K562 (cell line): Measurements from ENCODE around the gene MCAM. TPM values are rescaled to one million over a fixed set of nuclear protein-coding genes. Genes with fewer than 3 reads are reported as not detected.

Experiments used
- CCNT2 ChIP-seq: IDR thresholded peaks from 2 replicates; pipeline ENCODE4 v1.6.1; 2011; ENCODE audit warnings: borderline replicate concordance, low read depth, mild to moderate bottlenecking, moderate library complexity, mixed read lengths, low read length; ENCODE audit not compliant: insufficient read length; ENCODE audit errors: extremely low read depth
- ETV6 ChIP-seq, 3 experiments: fragments of 150-350 bp in 1 of 3; sonication (generic) in 1 of 3; formaldehyde crosslinking in 1 of 3; IDR thresholded peaks; 2 replicates each; pipeline versions ENCODE4 v1.6.1 to v1.8.0; 2014 to 2022; ENCODE audit warnings: borderline replicate concordance in 2 of 3, low read depth in 2 of 3, antibody characterized with exemption in 1 of 3, low read length in 1 of 3, mild to moderate bottlenecking in 1 of 3, missing genetic modification reagents in 1 of 3
- FOXP4 ChIP-seq: sonication (generic); formaldehyde crosslinking; IDR thresholded peaks from 2 replicates; pipeline ENCODE4 v1.8.0; 2022; ENCODE audit warnings: mild to moderate bottlenecking, missing genetic modification reagents, borderline replicate concordance
- GTF2F1 ChIP-seq: IDR thresholded peaks from 2 replicates; pipeline ENCODE4 v1.6.1; 2011; ENCODE audit warnings: low read depth, low read length, improper control_type of control experiment
- HIVEP1 ChIP-seq: fragments of 250-450 bp; sonication (Bioruptor Pico); IDR thresholded peaks from 2 replicates; pipeline ENCODE4 v1.4.0; 2020; ENCODE audit warnings: mild to moderate bottlenecking
- MYC ChIP-seq, 2 experiments: fragments of 250-450 bp in 1 of 2; sonication (Bioruptor Pico) in 1 of 2; IDR thresholded peaks; 2 replicates each; pipeline versions ENCODE4 v1.5.1 to v1.6.1; 2012 to 2021; ENCODE audit warnings: low read depth in 2 of 2, borderline replicate concordance in 1 of 2, improper control_type of control experiment in 1 of 2, low read length in 1 of 2, mild to moderate bottlenecking in 1 of 2, moderate library complexity in 1 of 2
- POLR2B ChIP-seq: fragments of 450-650 bp; IDR thresholded peaks from 2 replicates; pipeline ENCODE4 v1.6.1; 2018; ENCODE audit warnings: low read depth; ENCODE audit not compliant: partially characterized antibody
- RBBP5 ChIP-seq: fragments of 200-600 bp; sonication (generic); IDR thresholded peaks from 2 replicates; pipeline ENCODE4 v1.6.1; 2012; ENCODE audit warnings: borderline replicate concordance, mild to moderate bottlenecking, low read length, control low read depth, inconsistent platforms; ENCODE audit not compliant: insufficient read depth, poor library complexity, severe bottlenecking
- RBFOX2 ChIP-seq: fragments of 200-400 bp; formaldehyde crosslinking; IDR thresholded peaks from 2 replicates; pipeline ENCODE4 v1.6.1; 2017; ENCODE audit warnings: low read depth, mild to moderate bottlenecking, low read length, moderate library complexity
- SMAD3 ChIP-seq: fragments of 450-650 bp; formaldehyde crosslinking; conservative IDR thresholded peaks from 2 replicates; pipeline ENCODE4 v1.4.0; 2020; ENCODE audit warnings: mild to moderate bottlenecking
- SMAD4 ChIP-seq: fragments of 250-450 bp; sonication (Bioruptor Pico); conservative IDR thresholded peaks from 2 replicates; pipeline ENCODE4 v1.8.0; 2021; ENCODE audit warnings: inconsistent platforms, mild to moderate bottlenecking, moderate library complexity
- TCF15 ChIP-seq: fragments of 250-450 bp; sonication (Bioruptor Pico); IDR thresholded peaks from 2 replicates; pipeline ENCODE4 v1.8.0; 2022; ENCODE audit warnings: moderate library complexity, mild to moderate bottlenecking, inconsistent platforms
- ZBTB49 ChIP-seq: sonication (generic); formaldehyde crosslinking; IDR thresholded peaks from 2 replicates; pipeline ENCODE4 v1.8.0; 2022; ENCODE audit warnings: missing genetic modification reagents, mild to moderate bottlenecking, borderline replicate concordance
- polyA plus RNA-seq, 8 experiments: library from polyadenylated mRNA; depleted of rRNA in 4 of 8; stranded (reverse) in 5 of 8; unstranded in 3 of 8; fragments of >200 nt; fragmentation: Nextera tagmentation in 2 of 8; fragmentation: Illumina TruSeq in 1 of 8; extraction: Ambion mirVana in 2 of 8; extraction: Trizol in 1 of 8; gene quantifications; 2 replicates each; pipeline versions ENCODE4 v1.2.1 to v1.2.3, GENCODE V29; 2011 to 2014; ENCODE audit warnings: inconsistent platforms in 1 of 8, missing spikeins in 1 of 8
- total RNA-seq, 7 experiments: library from RNA; depleted of rRNA in 6 of 7; stranded (reverse); fragments of >200 nt in 6 of 7; fragmentation: Illumina TruSeq in 2 of 7; extraction: Trizol in 2 of 7; gene quantifications; 2 replicates each; pipeline versions ENCODE4 v1.2.1 to v1.2.3, GENCODE V29; 2011 to 2021; ENCODE audit warnings: low replicate concordance in 1 of 7
- TF ChIP-seq, protein P1 (sequence below), 3 experiments: fragments of 200-800 bp in 1 of 3; fragments of 250-450 bp in 1 of 3; fragments of 450-650 bp in 1 of 3; sonication (Bioruptor Pico) in 1 of 3; sonication (Bioruptor generic) in 1 of 3; formaldehyde crosslinking in 1 of 3; IDR thresholded peaks; 2 replicates each; pipeline versions ENCODE4 v1.6.1 to v1.8.0; 2016 to 2022; ENCODE audit warnings: mild to moderate bottlenecking in 2 of 3, missing genetic modification characterization in 2 of 3, missing compliant biosample characterization in 1 of 3, moderate library complexity in 1 of 3

The MCAM gene
- total and polyA plus RNA-seq, 9 of the 15 experiments (the other 6 are each of a cell fraction or from before 2014, with no cell fraction given): 14.7 to 118 (median 53.6) TPM

DNA sequence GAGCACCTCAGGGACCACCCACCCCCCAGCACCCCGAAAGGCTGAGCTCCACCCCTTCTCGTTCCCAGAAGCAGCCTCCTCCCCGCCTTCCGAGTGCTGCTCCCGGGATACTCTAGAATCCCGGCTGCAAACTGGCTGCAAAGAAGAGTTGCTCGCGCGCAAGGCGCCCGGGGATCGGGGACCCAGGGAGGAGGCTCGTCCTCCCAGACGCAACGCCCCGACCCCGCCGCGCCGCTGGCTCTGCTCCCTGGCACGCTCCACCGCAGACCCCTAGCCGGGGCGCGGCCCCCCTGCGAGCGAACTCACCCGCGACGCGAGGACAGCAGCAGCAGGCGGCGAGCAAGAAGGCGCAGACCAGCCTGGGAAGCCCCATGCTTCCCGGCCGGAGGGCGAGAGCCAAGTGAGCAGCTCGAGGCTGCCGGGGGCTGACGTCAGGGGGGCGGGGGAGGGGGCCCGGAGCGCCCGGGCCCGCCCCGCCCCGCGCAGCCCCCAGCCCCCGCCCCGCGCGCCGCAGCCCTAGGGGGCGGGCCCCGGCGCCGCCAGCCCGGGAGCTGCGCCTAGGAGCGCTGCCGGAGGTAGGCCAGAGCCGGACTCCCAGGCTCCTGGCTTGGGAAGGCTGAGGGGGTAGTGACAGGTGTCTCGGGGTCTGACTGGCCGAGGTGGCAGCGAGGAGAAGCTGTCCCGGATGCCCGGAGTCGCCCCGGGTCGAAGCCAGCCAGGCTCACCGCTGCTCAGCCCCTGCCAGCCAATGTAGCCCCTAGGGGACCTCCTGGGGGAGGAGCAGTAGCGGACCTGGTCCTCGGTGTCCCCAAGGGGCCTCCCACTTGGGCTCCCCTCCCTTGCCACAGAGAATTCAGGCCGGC is at the start of gene MCAM (continued):
- no peak for TF ChIP-seq TCF15
- TF ChIP-seq CCNT2: peak; percentile 18
- no peak for TF ChIP-seq ETV6 (IDR thresholded peaks at IDR 0.05; ENCODE audit: borderline replicate concordance in 1 of 2, low read depth in 2 of 2, low read length in 1 of 2)
- 0 out of 2 replicates have a peak, but pooled peaks have one; percentile 9 for TF ChIP-seq ETV6 (CRISPR knock-in tag; IDR thresholded peaks at IDR 0.05; ENCODE audit: borderline replicate concordance)
- TF ChIP-seq ZBTB49 (CRISPR knock-in tag): peak; percentile 53; the same call in 1 of the 2 replicates
- peak; percentile 50; the same call in 1 of the 2 replicates for TF ChIP-seq SMAD4 (CRISPR knock-in tag)
- TF ChIP-seq MYC (IDR thresholded peaks at IDR 0.05; ENCODE audit: low read depth, low read length): peak; percentile 34; the same call in 1 of the 2 replicates
- no peak for TF ChIP-seq MYC (CRISPR knock-in tag; IDR thresholded peaks at IDR 0.05; ENCODE audit: borderline replicate concordance, low read depth)
- TF ChIP-seq POLR2B: peak; percentile 79
- TF ChIP-seq, protein P1, sequence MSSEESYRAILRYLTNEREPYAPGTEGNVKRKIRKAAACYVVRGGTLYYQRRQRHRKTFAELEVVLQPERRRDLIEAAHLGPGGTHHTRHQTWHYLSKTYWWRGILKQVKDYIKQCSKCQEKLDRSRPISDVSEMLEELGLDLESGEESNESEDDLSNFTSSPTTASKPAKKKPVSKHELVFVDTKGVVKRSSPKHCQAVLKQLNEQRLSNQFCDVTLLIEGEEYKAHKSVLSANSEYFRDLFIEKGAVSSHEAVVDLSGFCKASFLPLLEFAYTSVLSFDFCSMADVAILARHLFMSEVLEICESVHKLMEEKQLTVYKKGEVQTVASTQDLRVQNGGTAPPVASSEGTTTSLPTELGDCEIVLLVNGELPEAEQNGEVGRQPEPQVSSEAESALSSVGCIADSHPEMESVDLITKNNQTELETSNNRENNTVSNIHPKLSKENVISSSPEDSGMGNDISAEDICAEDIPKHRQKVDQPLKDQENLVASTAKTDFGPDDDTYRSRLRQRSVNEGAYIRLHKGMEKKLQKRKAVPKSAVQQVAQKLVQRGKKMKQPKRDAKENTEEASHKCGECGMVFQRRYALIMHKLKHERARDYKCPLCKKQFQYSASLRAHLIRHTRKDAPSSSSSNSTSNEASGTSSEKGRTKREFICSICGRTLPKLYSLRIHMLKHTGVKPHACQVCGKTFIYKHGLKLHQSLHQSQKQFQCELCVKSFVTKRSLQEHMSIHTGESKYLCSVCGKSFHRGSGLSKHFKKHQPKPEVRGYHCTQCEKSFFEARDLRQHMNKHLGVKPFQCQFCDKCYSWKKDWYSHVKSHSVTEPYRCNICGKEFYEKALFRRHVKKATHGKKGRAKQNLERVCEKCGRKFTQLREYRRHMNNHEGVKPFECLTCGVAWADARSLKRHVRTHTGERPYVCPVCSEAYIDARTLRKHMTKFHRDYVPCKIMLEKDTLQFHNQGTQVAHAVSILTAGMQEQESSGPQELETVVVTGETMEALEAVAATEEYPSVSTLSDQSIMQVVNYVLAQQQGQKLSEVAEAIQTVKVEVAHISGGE (CRISPR knock-in tag; IDR thresholded peaks at IDR 0.05): peak in 1 of 3 experiments; percentile 47; a peak in 2 of 6 replicates
- no peak for TF ChIP-seq HIVEP1
- TF ChIP-seq FOXP4: 0 out of 2 replicates have a peak, but pooled peaks have one; percentile 70
- peak; percentile 48 for TF ChIP-seq RBBP5
- TF ChIP-seq SMAD3 (CRISPR knock-in tag): no peak
- TF ChIP-seq GTF2F1: no peak
- peak; percentile 83 for TF ChIP-seq RBFOX2
